HFF-Myc (cell line): Measurements from ENCODE around the gene WDR37.

Source experiments
- DNase-seq: peaks from one replicate; pipeline ENCODE4 v3.0.0-alpha.2; 2011; ENCODE audit warnings: low read depth; ENCODE audit errors: extremely low read depth
- H3K4me3 ChIP-seq: replicated peaks from 2 replicates; pipeline ENCODE4 v1.5.1; 2011; ENCODE audit warnings: low read depth, mild to moderate bottlenecking, control low read depth, low read length
- CTCF ChIP-seq: IDR thresholded peaks from 2 replicates; pipeline ENCODE4 v1.5.1; 2012; ENCODE audit warnings: mild to moderate bottlenecking, low read depth, low read length, control low read depth; ENCODE audit errors: missing control alignments

The WDR37 gene

GRCh38 chr10:1180836-1181235 lies 124.7 kb downstream of the WDR37 start:
- no peak overlapping the region for H3K4me3 ChIP-seq
- no peak for DNase-seq
- no peak for TF ChIP-seq CTCF
